Fibroblast of pulmonary artery (primary cell): ENCODE measurements around the gene C1orf174.

Source experiments
- DNase-seq: peaks from one replicate; pipeline ENCODE4 v3.0.0-alpha.2; 2010; ENCODE audit warnings: low read depth
- H3K4me3 ChIP-seq: replicated peaks from 2 replicates; pipeline ENCODE4 v1.5.1; 2011; ENCODE audit warnings: low read depth, mild to moderate bottlenecking, control low read depth, low read length, moderate library complexity
- CTCF ChIP-seq: IDR thresholded peaks from 2 replicates; pipeline ENCODE4 v1.5.1; 2011; ENCODE audit warnings: mild to moderate bottlenecking, control low read depth, low read length, inconsistent platforms; ENCODE audit errors: missing control alignments

C1orf174 gene

GRCh38 chr1:3943123-3943431 is 43.0 kb upstream of the C1orf174 start:
- TF ChIP-seq CTCF = no peak
- H3K4me3 ChIP-seq = no peak overlapping the region
- no peak for DNase-seq

- DNase-seq = no peak
- no peak overlapping the region for H3K4me3 ChIP-seq
- TF ChIP-seq CTCF = no peak
Observed at GRCh38 chr1:3942416-3943122, 42.5 kb upstream of the C1orf174 start.

- TF ChIP-seq CTCF = no peak
Observed at GRCh38 chr1:3940754-3941345, 40.8 kb upstream of the C1orf174 start.

GRCh38 chr1:3940081-3940753 is 40.1 kb upstream of the C1orf174 start:
- no peak overlapping the region for H3K4me3 ChIP-seq
- DNase-seq = no peak
- no peak for TF ChIP-seq CTCF

More at GRCh38 chr1:3940754-3941345, 40.8 kb upstream of the C1orf174 start:
- H3K4me3 ChIP-seq = no peak overlapping the region
- DNase-seq = no peak

- no peak for TF ChIP-seq CTCF
- no peak overlapping the region for H3K4me3 ChIP-seq
- DNase-seq = no peak
Observed at GRCh38 chr1:3939242-3940080, 39.4 kb upstream of the C1orf174 start.

- no peak for TF ChIP-seq CTCF
- no peak for DNase-seq
Observed at GRCh38 chr1:3932156-3932919, 32.3 kb upstream of the C1orf174 start.

More at GRCh38 chr1:3932156-3932919, 32.3 kb upstream of the C1orf174 start:
- H3K4me3 ChIP-seq = no peak overlapping the region
